H1 (cell line): Measurements from ENCODE around the gene ACAP2. TPM values are rescaled to one million over a fixed set of nuclear protein-coding genes. Genes with fewer than 3 reads are reported as not detected.

Experiments used
- CTCF ChIA-PET: fragments of 300-600 bp; sonication (Branson Sonifier 250); formaldehyde crosslinking; loops from one replicate; lab custom pipeline; 2021; ENCODE audit not compliant: partially characterized antibody; lab: Charles Lee
- POLR2A ChIA-PET: fragments of 300-600 bp; sonication (Branson Sonifier 250); formaldehyde crosslinking; loops from one replicate; lab custom pipeline; 2021; ENCODE audit warnings: inconsistent platforms; ENCODE audit not compliant: partially characterized antibody; lab: Charles Lee
- DNase-seq, 2 experiments: peaks; one replicate each; pipeline versions ENCODE4 v3.0.0 to v3.0.0-alpha.2; 2010 to 2022; ENCODE audit warnings: low spot score in 2 of 2, low read depth in 1 of 2, mixed read lengths in 1 of 2
- FAIRE-seq: peaks from 2 replicates; lab custom pipeline; 2011; peaks lifted over from hg19 to GRCh38; lab: Jason Lieb, UNC
- H2AFZ ChIP-seq: 2 replicates; pipeline ENCODE4 v1.8.1; 2012; ENCODE audit warnings: low read length, inconsistent platforms
- H2AK5ac ChIP-seq: 2 replicates; pipeline ENCODE4 v1.6.1; 2013; ENCODE audit warnings: low read depth, low read length
- H2BK120ac ChIP-seq: replicated peaks from 2 replicates; pipeline ENCODE3; 2013; ENCODE audit warnings: low read depth, low read length, inconsistent platforms
- H2BK12ac ChIP-seq: 2 replicates; pipeline ENCODE4 v1.6.1; 2013; ENCODE audit warnings: low read depth, low read length
- H2BK15ac ChIP-seq: 2 replicates; pipeline ENCODE4 v1.6.1; 2013; ENCODE audit warnings: low read length
- H2BK20ac ChIP-seq: 2 replicates; pipeline ENCODE4 v1.6.1; 2013; ENCODE audit warnings: low read length
- H2BK5ac ChIP-seq: 2 replicates; pipeline ENCODE4 v1.6.1; 2013; ENCODE audit warnings: low read depth, low read length
- H3K14ac ChIP-seq: 2 replicates; pipeline ENCODE4 v1.6.1; 2013; ENCODE audit warnings: inconsistent platforms; ENCODE audit not compliant: insufficient read length
- H3K18ac ChIP-seq: 2 replicates; pipeline ENCODE4 v1.6.1; 2013; ENCODE audit warnings: low read length; ENCODE audit errors: extremely low read depth
- H3K23ac ChIP-seq: 2 replicates; pipeline ENCODE4 v1.6.1; 2013; ENCODE audit warnings: inconsistent platforms; ENCODE audit not compliant: insufficient read length
- H3K23me2 ChIP-seq: 2 replicates; pipeline ENCODE4 v1.6.1; 2013; ENCODE audit warnings: low read depth, low read length
- H3K27ac ChIP-seq: 2 replicates; pipeline ENCODE4 v1.6.1; 2011; ENCODE audit warnings: low read depth, low read length, inconsistent platforms
- H3K27me3 ChIP-seq, 4 experiments: replicated peaks in 1 of 4; 1 replicate in 1 of 4; 2 replicates in 3 of 4; pipeline versions ENCODE4 v1.6.1 to v1.8.1; 2011 to 2013; ENCODE audit warnings: low read length in 3 of 4, mild to moderate bottlenecking in 3 of 4, inconsistent platforms in 2 of 4, mixed read lengths in 2 of 4, moderate library complexity in 1 of 4; ENCODE audit not compliant: control insufficient read depth in 3 of 4, insufficient read depth in 3 of 4; ENCODE audit errors: extremely low read depth in 1 of 4
- H3K36me3 ChIP-seq, 4 experiments: 2 replicates each; pipeline versions ENCODE4 v1.6.1 to v1.8.1; 2011 to 2013; ENCODE audit warnings: mild to moderate bottlenecking in 4 of 4, low read length in 3 of 4, moderate library complexity in 2 of 4, control low read depth in 1 of 4, inconsistent platforms in 1 of 4; ENCODE audit not compliant: insufficient read depth in 4 of 4, control insufficient read depth in 2 of 4
- H3K4ac ChIP-seq: replicated peaks from 2 replicates; pipeline ENCODE3; 2013; ENCODE audit warnings: low read length, low read depth, mixed read lengths, inconsistent platforms; ENCODE audit not compliant: insufficient read length
- H3K4me1 ChIP-seq, 4 experiments: replicated peaks in 1 of 4; 1 replicate in 1 of 4; 2 replicates in 3 of 4; pipeline versions ENCODE4 v1.6.1 to v1.8.1; 2011 to 2013; ENCODE audit warnings: low read length in 3 of 4, inconsistent platforms in 2 of 4, mixed read lengths in 1 of 4; ENCODE audit not compliant: insufficient read depth in 4 of 4, control insufficient read depth in 3 of 4
- H3K4me2 ChIP-seq, 2 experiments: 2 replicates each; pipeline versions ENCODE4 v1.6.1 to v1.8.1; 2011 to 2013; ENCODE audit warnings: low read depth in 2 of 2, low read length in 2 of 2, control low read depth in 1 of 2, inconsistent platforms in 1 of 2, mild to moderate bottlenecking in 1 of 2; ENCODE audit not compliant: insufficient read depth in 1 of 2
- H3K4me3 ChIP-seq, 4 experiments: fragments of 200-600, 300-600 bp in 1 of 4; sonication (generic), shearing (Covaris generic), sonication (Bioruptor Twin) in 1 of 4; 2 replicates each; pipeline versions ENCODE4 v1.5.1 to v1.8.1; 2011 to 2016; ENCODE audit warnings: low read length in 4 of 4, low read depth in 3 of 4, control low read depth in 2 of 4, inconsistent platforms in 2 of 4, mild to moderate bottlenecking in 2 of 4, mixed read lengths in 1 of 4, moderate library complexity in 1 of 4; ENCODE audit not compliant: insufficient read depth in 2 of 4; ENCODE audit errors: extremely low read depth in 1 of 4
- H3K56ac ChIP-seq: replicated peaks from 2 replicates; pipeline ENCODE3; 2013; ENCODE audit warnings: low read depth, mild to moderate bottlenecking, mixed read lengths, low read length, inconsistent platforms; ENCODE audit not compliant: insufficient read length
- H3K79me1 ChIP-seq: 2 replicates; pipeline ENCODE4 v1.6.1; 2013; ENCODE audit warnings: low read depth, low read length, control low read depth
- H3K79me2 ChIP-seq, 2 experiments: 2 replicates each; pipeline versions ENCODE4 v1.6.1 to v1.8.1; 2012 to 2013; ENCODE audit warnings: low read length in 2 of 2, mild to moderate bottlenecking in 2 of 2, inconsistent platforms in 1 of 2; ENCODE audit not compliant: insufficient read depth in 2 of 2, control insufficient read depth in 1 of 2
- H3K9ac ChIP-seq, 4 experiments: replicated peaks in 1 of 4; 1 replicate in 1 of 4; 2 replicates in 3 of 4; pipeline versions ENCODE4 v1.6.1 to v1.8.1; 2011 to 2013; ENCODE audit warnings: low read depth in 3 of 4, low read length in 3 of 4, control low read depth in 2 of 4, mild to moderate bottlenecking in 2 of 4, moderate library complexity in 2 of 4, inconsistent platforms in 1 of 4; ENCODE audit errors: extremely low read depth in 1 of 4
- H3K9me3 ChIP-seq, 2 experiments: 2 replicates each; pipeline versions ENCODE4 v1.6.1 to v1.8.1; 2012 to 2013; ENCODE audit warnings: mild to moderate bottlenecking in 2 of 2, moderate library complexity in 2 of 2, control low read depth in 1 of 2, inconsistent platforms in 1 of 2, low read depth in 1 of 2, low read length in 1 of 2, mixed read lengths in 1 of 2; ENCODE audit not compliant: insufficient read depth in 2 of 2
- H4K20me1 ChIP-seq, 2 experiments: replicated peaks in 1 of 2; 2 replicates each; pipeline versions ENCODE3 to v1.8.1; 2011 to 2013; ENCODE audit warnings: inconsistent platforms in 2 of 2, low read length in 2 of 2, mild to moderate bottlenecking in 1 of 2; ENCODE audit not compliant: insufficient read depth in 2 of 2, control insufficient read depth in 1 of 2
- H4K5ac ChIP-seq: 2 replicates; pipeline ENCODE4 v1.6.1; 2013; ENCODE audit warnings: low read length, low read depth, mixed read lengths, inconsistent platforms; ENCODE audit not compliant: insufficient read length
- H4K8ac ChIP-seq: 2 replicates; pipeline ENCODE4 v1.8.0; 2013; ENCODE audit warnings: mild to moderate bottlenecking, moderate library complexity, low read length, inconsistent platforms; ENCODE audit not compliant: insufficient read depth; ENCODE audit errors: extremely low read depth
- H4K91ac ChIP-seq: replicated peaks from 2 replicates; pipeline ENCODE3; 2013; ENCODE audit warnings: low read length, mixed read lengths, inconsistent platforms; ENCODE audit not compliant: insufficient read length
- BRCA1 ChIP-seq: IDR thresholded peaks from 2 replicates; pipeline ENCODE4 v1.6.1; 2012; ENCODE audit warnings: low read depth, low read length, improper control_type of control experiment
- KDM1A ChIP-seq: fragments of 200-600, 300-600 bp; sonication (generic); IDR thresholded peaks from 2 replicates; pipeline ENCODE4 v1.7.1; 2016; ENCODE audit warnings: mild to moderate bottlenecking, low read length, borderline replicate concordance
- MAFK ChIP-seq: IDR thresholded peaks from 2 replicates; pipeline ENCODE4 v1.6.1; 2012; ENCODE audit warnings: low read depth, mild to moderate bottlenecking, improper control_type of control experiment, low read length
- WGBS, 2 experiments: shearing (Covaris generic) in 1 of 2; methylation state at CpG; one replicate each; pipeline versions ENCODE4 v1.1.6 to v1.1.7; 2013 to 2015; ENCODE audit warnings: low lambda C conversion rate in 2 of 2, mixed read lengths in 2 of 2, inconsistent platforms in 1 of 2, low coverage in 1 of 2, missing lambda C conversion rate in 1 of 2; ENCODE audit not compliant: insufficient replicate concordance in 2 of 2, insufficient coverage in 1 of 2, insufficient read length in 1 of 2; ENCODE audit errors: extremely low coverage in 1 of 2, missing lambda C conversion rate in 1 of 2; 5-methylcytosine and 5-hydroxymethylcytosine counted together
- polyA plus RNA-seq, 7 experiments: library from polyadenylated mRNA; depleted of rRNA in 3 of 7; stranded (reverse) in 5 of 7; unstranded in 2 of 7; fragments of >200 nt in 5 of 7; fragments of 200-250 nt in 2 of 7; gene quantifications; 1 replicate in 5 of 7; 2 replicates in 1 of 7; 4 replicates in 1 of 7; pipeline versions ENCODE4 v1.2.1 to v1.2.3, GENCODE V29; 2011 to 2013; ENCODE audit warnings: missing spikeins in 2 of 7, mixed read lengths in 2 of 7
- total RNA-seq: library from RNA; stranded (reverse); fragmentation: NEBNext Ultra II Directional; extraction: Animal tissue kit (Norgen Biotek cat#: 25700); gene quantifications from 2 replicates; pipeline ENCODE4 v1.2.1, GENCODE V29; 2021

ACAP2 gene
- total and polyA plus RNA-seq, 2 of the 8 experiments (the other 6 are each of a cell fraction or from before 2014, with no cell fraction given) = 7.7 to 37.3 TPM

DNA sequence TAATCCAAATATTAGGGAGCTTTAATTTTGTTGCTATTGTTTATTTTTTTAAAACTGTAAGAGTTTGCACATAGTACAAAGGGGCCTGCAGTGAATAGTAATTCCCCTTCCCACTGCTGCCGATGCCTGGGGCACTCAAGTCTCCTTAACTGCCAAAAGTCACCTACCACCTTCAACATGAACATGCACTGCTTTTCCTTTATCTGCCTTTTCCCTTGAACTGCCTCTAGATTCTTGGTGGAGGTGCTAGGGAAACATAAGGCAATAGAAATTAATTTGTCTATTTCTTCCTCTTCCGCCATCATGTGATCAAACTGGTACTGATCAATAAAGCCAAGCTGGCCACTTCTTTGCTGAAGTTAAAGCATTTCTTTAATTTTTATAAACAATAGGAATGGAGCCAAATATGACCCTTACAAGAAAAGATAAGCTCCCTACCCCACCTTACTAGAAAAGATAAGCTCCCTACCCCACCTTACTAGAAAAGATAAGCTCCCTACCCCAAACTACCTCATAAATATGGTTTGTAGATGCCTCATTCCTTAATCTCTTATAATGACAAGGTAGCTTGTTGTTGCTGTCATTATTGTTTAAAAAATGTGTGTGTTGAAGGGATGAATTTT lies 17.4 kb upstream of the ACAP2 start:
- Histone ChIP-seq H4K91ac (no peak overlapping the region), H2AFZ (no peak overlapping the region), H3K4me3 (no peak overlapping the region), H3K18ac (no peak overlapping the region), H3K9me3 (no peaks in the 10 kb centered on the region), H3K23ac (no peak overlapping the region), H3K27me3 (no peaks in the 10 kb centered on the region), H2BK20ac (no peak overlapping the region), H3K23me2 (no peaks in the 10 kb centered on the region; the same call in 1 of the 2 replicates), H2AK5ac (no peak overlapping the region), H4K5ac (no peak overlapping the region), H3K9ac (no peak overlapping the region), H3K27ac (no peak overlapping the region), H4K20me1 (no peaks in the 10 kb centered on the region), H2BK5ac (no peak overlapping the region), H3K4me2 (no peak overlapping the region), H2BK12ac (no peak overlapping the region), H3K4me1 (no peaks in the 10 kb centered on the region), H3K36me3 (no peaks in the 10 kb centered on the region), H2BK120ac (no peak overlapping the region), H2BK15ac (no peak overlapping the region), H3K56ac (no peak overlapping the region), H3K14ac (no peak overlapping the region), H3K4ac (no peak overlapping the region), H4K8ac (no peak overlapping the region), H3K79me2 (no peaks in the 10 kb centered on the region), H3K79me1 (no peaks in the 10 kb centered on the region)
- no peak for DNase-seq
- ChIA-PET CTCF (interaction anchor here (2.0 kb wide), 1 partner anchor 62 kb away, joined by 5 read pairs; no protein-coding TSS in a partner anchor), POLR2A (no interaction called here)
- FAIRE-seq = no peak
- WGBS, 2 experiments = 94% methylated on average over 2 of the region's 2 CpGs; no CpG with 5 or more reads in 1 of the 2 experiments
- TF ChIP-seq BRCA1 (no peak), KDM1A (no peak), MAFK (no peak)
